ENCODE data around the gene GAP43.
"Not testable (repeated sequence)": the region's sequence is repeated elsewhere in the genome, so short reads cannot be mapped to it uniquely, and the experiment has no call there.

DNA sequence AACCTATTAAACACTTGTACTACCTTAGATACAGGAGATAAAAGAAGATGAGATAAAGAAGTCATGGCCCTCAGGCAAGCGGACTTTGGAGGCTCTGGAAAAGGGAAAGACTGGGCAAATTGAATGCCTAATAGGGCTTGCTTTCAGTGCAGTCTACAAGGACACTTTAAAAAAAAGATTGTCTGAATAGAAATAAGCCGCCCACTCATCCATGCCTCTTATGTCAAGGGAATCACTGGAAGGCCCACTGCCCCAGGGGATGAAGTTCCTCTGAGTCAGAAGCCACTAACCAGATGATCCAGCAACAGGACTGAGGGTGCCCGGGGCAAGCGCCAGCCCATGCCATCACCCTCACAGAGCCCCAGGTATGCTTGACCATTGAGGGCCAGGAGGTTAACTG lies 121.2 kb downstream of the GAP43 start:
- TF ChIP-seq POLR2A (IDR thresholded peaks at IDR 0.05; ENCODE audit: low read depth, low read length); POLR2AphosphoS5 (IDR thresholded peaks at IDR 0.05; ENCODE audit: low read depth, low read length); TAF1 (IDR thresholded peaks at IDR 0.05; ENCODE audit: borderline replicate concordance, low read depth, low read length): not testable (repeated sequence)

All from GM12892 (cell line).